ENCODE data around the gene MED12L.
"Not testable (repeated sequence)": the region's sequence is repeated elsewhere in the genome, so short reads cannot be mapped to it uniquely, and the experiment has no call there.

The MED12L gene

GRCh38 chr3:151224268-151224866 is 138.9 kb downstream of the MED12L start:
- DNase-seq = no peak

GRCh38 chr3:151225040-151225975 is 139.8 kb downstream of the MED12L start:
- no peak for DNase-seq

DNA sequence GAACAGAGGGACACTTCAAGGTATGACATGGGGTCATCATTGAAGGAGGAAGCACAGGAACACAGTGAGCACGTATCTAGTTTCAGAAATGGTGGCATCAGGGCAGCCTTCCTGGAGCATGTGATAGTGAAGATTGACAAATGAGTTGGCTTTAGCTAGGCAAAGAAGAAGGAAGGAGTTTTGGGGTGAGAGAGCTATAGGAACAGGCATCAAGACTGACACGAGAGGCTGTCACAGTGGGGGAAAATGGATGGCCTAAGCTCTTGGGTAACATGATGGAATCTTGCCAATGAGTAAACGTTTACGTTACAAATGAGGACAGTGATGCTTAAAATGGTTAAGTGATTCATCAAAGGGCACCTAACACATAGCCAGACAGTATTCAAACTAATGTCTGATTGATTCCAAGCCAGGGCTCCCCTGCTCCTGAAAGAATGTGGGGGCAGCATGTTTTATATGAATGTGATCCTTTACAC is 140.7 kb downstream of the MED12L start:
- DNase-seq = peak; percentile 16

DNA sequence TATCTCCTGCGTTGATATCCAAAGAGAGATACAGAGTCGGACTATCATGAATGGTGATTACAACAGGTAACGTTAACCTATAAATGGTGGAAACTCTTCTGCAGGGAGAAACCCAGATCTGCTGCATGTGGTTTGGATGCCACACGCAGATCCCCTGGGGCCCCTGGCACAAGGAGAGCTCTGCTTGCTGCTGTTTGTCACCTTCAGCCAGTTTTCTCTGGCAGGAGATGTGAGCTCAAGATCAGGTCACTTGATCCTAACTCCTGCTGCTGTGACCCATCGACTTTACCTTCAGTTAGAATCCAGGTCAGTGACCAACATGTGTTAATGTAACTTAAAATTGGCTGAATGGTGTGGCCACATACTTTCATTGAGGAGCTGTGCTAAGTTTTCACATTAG is 141.4 kb downstream of the MED12L start:
- no peak for DNase-seq

- DNase-seq = no peak
Observed at GRCh38 chr3:151227266-151227806, 141.9 kb downstream of the MED12L start.

GRCh38 chr3:151227807-151228665 is 142.6 kb downstream of the MED12L start:
- peak; percentile 79 for DNase-seq

- no peak for DNase-seq
Observed at GRCh38 chr3:151228666-151229040, 143.2 kb downstream of the MED12L start.

GRCh38 chr3:151230646-151231045 is 145.2 kb downstream of the MED12L start:
- DNase-seq = peak; percentile 44

DNA sequence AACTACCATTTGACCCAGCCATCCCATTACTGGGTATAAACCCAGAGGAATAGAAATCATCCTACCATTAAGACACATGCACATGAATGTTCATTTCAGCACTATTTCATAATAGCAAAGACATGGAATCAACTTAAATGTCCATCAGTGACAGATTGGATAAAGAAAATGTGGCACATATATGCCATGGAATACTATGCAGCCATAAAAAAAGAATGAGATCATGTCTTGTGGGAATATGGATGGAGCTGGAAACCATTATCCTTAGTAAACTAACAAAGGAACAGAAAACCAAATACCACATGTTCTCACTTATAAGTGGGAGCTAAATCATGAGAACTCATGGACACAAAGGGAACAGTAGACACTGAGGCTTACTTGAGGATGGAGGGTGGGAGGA is 146.9 kb downstream of the MED12L start:
- DNase-seq = not testable (repeated sequence)

GRCh38 chr3:151232991-151233390 is 147.5 kb downstream of the MED12L start:
- DNase-seq = no peak

DNA sequence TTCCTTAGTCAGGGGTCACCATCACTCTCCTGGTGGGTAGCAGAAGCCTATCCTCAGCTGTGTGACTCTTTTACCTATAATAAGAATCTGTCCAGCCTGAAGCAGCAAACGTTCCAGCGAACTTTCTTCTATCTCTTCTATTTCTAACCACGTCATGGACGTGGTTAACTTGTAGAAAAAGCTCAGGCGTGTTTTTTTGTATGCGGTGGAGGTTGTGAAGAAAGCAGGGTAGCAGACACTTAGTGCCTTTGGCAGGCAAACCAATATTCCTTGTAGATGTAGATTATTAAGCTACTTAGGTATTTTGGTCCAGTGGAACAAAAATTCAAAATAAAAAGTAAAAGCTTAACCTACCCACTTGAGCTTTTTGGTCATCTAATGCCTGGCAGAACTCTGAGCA is 149.4 kb downstream of the MED12L start:
- no peak for DNase-seq

GRCh38 chr3:151236316-151236715 is 150.9 kb downstream of the MED12L start:
- no peak for DNase-seq

DNA sequence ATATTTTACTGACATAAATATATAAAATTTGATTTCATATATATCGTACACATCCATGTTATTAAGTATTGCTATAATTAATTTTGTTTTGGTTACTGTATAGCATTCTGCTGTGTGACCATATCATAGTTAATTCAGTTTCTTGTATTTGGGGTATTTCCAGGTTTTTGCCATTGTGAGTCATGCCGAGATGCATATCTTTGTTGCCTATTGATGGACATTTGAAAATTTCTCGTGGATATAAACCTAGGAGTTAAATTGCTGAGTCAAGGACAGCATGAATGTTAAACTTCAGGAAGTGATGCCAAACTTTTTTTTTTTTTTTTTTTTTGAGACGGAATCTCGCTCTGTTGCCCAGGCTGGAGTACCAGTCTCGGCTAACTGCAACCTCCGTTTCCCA is 151.3 kb downstream of the MED12L start:
- DNase-seq = no peak

GRCh38 chr3:151242006-151242405 is 156.5 kb downstream of the MED12L start:
- not testable (repeated sequence) for DNase-seq

GRCh38 chr3:151248772-151249337 is 163.4 kb downstream of the MED12L start:
- DNase-seq = no peak

DNA sequence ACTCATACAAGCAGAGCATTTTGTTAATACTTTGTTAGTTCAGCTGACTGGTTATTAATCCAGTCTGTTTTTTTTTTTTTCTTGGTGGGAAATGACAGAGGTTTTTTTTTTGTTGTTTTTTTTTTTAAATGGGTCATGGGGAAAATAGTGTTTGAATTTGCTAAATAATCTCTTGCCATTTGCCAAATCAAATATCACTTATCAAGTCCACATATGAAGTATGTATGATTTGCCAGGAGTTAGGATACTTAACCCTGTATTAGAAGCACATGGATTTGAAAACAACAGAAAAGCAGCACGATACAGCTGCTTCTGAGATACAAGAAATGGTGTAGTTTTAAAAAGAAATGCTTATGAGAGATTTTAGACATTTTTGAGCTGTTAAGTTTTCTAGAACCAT is 171.3 kb downstream of the MED12L start:
- no peak for DNase-seq

DNA sequence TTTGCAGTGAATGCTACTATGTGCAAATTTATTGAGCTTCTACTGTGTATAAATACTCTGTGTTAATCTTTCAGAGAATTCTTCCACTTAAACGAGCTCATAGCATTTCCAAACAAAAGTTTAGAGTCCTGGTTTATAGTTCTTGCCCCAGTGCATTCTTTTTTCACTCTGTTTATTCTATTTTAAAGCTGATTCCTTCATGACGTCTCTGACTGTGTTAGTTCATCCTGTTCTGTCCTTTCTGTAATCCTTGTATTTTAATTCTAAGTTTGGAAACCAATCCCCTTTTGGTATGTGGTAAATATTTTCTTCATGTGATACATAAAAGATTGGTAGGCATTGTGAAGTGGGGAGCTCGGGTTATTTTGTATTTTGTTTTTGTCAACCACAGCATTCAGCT is 174.2 kb downstream of the MED12L start:
- no peak for DNase-seq

GRCh38 chr3:151262871-151263525 is 177.5 kb downstream of the MED12L start:
- DNase-seq = no peak

DNA sequence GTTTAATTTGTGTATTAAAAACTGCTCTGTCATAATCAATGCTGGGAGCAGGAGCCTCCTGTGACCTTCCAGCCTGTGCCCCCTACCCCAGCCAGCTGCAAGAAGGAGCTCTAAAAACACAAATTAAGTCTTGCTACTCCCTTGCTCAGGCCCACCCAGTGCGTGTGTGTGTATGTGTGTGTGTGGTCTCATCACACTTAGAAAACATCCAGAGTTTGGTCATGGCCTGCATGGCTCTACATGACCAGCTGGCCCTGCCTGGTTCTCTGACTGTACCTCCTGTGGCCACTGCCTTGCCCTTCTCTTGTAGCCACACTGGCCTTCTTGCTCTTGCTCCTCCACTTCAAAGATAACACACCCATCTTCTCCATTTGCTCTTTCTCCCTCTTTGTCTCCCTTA is 179.1 kb downstream of the MED12L start:
- DNase-seq = no peak

DNA sequence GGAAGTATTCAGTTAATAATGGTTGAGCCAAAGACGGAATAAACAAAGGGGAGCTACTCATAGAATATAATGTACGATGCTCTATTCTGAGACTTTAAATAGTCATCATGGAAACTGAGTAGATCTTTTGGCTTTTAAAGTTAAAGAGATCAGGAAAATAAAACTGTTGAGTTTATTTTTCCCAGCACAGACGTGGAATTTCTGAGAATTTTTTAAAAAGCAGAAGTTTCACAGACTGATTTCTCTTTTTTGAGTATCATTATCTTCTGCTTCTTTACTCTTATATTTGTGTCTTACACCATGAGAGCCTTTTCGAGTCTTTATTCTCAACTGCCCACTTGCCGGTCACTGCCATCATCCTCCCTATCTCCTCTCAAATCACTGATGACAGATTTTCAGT is 179.7 kb downstream of the MED12L start:
- no peak for DNase-seq

DNA sequence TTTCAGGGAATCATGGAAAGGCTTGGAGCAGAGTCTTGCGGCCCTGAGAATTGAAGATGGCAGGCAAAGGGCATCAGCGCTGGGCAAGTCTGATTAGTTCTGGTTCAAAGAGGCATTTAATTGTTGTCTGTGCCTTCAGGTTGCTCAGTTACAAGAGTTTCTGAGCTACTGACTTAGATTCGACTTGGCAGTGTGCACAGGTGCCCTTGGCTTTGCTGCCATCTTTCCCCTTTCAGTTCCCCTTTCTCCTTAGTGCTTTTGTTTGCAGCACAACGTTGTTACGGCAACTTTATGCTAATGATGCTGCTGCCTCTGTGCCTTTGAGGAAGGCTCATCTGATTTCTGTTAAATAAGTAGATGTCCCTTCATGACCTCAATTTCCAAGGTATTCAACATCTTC is 180.4 kb downstream of the MED12L start:
- DNase-seq = peak; percentile 87

- no peak for DNase-seq
Observed at GRCh38 chr3:151267066-151267465, 181.6 kb downstream of the MED12L start.
